ELF-1 (cell line): ENCODE measurements around the gene RNF144A.

Experiments used
- DNase-seq: peaks from one replicate; pipeline ENCODE4 v3.0.0-alpha.2; 2016; ENCODE audit warnings: low read depth, low spot score

RNF144A gene

DNA sequence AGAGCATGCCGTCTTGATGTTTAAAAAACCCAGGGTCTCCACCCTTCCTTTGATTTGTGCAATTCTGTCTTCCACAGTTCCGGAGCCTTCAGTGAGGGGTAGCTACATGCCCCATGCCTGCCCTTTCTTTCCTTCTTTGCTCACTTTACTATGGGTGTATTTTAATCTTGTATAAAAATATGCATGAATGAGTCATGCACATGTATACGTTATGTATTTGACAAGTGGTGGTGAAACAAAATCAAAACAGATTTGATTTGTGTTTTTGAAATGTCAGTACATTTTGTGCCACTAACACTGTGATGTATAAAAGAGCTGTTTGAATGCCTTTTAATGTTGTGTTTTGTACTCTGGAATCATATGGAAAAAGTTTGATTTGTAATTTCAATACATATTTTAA lies 126.5 kb downstream of the RNF144A start:
- no peak for DNase-seq

GRCh38 chr2:7044253-7045250 lies 127.3 kb downstream of the RNF144A start:
- DNase-seq, result peak; percentile 68

DNA sequence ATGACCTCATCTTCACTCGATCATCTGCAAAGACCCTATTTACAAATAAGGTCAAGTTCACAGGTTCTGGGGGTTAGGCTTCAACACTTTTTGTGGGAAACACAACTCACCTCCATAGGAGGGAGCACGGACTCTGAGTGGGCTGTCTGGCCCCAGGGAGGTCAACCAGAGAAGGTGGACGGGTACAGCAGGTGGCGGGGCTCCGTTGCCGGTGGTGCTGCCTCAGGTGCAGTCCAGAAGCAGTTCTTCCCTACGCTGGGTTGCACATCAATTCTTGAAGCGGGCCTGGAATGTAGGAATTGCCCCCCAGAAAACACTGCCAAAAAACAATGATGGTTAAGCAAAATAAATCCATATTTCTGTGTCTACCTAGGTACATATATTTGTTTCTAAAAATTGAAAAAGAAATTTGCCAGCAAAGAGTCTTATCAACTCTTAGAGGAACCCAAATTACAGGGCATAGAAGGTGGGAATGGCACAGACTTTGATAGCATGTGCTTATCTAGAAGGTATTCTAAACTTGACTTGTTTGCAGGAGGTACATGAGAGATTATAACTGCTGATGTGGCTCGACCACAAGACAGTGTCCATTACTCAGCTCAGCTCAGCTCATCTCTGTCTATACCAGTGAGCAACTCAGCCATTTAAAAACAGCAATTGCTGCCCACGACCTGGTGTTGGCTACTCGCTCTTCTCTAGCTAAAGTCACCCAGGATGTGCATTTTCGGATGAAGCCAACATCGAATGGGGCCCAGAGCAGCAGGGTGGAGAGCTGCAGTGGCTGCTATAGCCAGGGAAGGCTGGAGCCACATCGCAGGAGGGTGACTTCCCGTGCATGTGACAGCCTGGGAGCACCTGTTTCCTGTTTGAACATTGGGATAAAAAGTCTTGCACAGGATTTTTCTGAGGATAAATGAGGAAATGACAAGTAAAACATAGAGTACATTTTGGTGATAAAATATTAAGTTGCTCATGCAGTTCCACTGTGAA lies 128.7 kb downstream of the RNF144A start:
- DNase-seq, result no peak

GRCh38 chr2:7047661-7048060 lies 130.4 kb downstream of the RNF144A start:
- no peak for DNase-seq

DNA sequence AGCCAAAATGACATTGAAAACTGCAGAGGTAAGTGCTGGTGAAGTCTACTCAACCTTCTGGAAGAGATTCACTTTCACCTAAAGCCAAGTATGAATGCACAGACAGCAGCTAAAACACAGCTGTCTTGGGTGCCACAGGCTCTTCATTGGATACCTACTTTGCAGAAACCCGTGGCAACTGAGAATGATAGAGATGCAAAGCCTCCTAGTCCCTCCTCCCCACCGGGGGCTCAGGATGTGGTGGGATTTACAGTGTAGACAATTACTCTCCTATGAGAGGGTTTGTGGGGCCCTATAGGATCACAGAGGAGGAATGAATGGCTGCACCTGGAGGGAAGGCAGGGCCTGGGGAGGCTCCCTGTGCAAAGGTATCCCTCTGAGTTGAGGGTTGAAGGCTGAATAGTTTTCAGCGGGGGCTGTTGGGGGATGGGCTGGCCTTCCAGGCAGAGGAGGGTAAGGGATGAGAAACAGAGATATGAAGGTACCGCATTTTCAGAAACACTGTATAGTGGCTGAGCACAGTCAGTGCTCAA lies 131.6 kb downstream of the RNF144A start:
- no peak for DNase-seq

DNA sequence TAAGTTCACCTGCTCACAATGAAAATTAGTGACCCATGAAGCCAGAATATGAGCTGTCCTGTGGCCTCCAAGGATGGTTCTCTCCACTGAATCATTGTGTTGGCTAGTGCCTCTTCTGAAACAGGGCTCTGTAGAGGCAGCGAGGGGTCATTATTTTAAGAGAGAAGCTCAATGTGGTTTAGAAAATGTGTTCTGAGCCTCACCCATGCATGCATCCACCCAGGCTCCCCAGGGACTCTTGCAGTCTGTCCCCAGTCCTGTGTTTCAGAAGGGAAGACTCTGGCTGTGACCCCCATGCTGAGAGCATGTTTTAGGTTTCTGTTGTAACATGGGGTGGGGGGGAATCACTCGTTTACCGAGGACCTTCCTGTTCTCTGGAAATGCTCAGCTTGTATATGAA lies 135.2 kb downstream of the RNF144A start:
- no peak for DNase-seq

DNA sequence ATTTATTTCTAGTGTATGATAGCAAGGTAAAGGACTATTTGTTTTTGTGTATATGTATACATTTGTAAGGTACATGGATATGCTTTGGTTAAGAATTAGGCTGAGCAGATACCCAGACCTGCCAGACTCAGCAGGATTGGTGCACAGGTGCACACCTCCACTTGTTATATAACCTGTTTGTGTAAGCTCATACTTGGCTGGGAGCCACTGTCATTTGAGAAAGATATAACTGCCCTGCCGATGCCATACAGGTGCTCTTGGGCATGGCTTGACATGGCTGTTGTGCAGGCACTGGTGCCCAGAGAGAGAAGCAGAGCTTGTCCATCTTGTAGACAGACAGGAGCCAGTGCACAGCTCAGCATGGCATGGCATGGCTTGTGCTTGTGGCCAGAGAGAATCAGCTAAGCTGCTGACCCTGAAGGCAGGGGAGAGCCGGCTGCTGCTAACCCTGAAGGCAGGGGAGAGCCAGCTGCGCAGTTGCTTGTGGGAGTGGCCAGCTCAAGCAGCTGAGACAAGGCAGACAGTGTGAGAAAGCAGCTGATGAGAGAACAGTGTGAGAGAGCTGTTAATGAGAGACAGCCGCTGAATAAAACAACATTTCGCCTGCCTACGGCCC lies 136.5 kb downstream of the RNF144A start:
- peak; percentile 18 for DNase-seq

DNA sequence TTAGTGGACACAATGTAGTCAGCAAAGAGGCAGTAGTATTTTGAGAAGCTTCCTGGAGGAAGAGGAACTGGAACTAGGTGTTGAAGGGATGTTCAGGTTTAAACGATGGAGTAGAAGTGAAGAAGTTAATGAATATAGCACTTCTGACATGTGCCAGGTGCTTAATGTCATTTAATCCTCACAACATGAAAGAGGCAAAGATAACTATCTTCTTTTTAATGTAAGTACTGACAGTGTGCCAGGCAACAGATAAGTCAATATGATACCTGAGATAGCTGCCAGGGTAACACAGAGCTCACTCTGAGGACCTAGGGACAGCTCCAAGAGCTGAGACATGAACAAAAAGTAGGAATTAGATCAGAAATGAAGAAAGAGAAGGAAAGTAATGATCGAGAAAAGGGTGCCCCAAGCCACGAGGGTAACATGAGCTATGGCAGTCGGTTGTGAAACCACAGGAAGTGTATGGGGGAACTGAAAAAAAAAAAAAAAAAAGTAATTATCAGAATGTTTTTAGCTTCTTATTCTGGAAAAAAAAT lies 140.7 kb downstream of the RNF144A start:
- no peak for DNase-seq

GRCh38 chr2:7060156-7060555 lies 142.9 kb downstream of the RNF144A start:
- DNase-seq, result no peak

DNA sequence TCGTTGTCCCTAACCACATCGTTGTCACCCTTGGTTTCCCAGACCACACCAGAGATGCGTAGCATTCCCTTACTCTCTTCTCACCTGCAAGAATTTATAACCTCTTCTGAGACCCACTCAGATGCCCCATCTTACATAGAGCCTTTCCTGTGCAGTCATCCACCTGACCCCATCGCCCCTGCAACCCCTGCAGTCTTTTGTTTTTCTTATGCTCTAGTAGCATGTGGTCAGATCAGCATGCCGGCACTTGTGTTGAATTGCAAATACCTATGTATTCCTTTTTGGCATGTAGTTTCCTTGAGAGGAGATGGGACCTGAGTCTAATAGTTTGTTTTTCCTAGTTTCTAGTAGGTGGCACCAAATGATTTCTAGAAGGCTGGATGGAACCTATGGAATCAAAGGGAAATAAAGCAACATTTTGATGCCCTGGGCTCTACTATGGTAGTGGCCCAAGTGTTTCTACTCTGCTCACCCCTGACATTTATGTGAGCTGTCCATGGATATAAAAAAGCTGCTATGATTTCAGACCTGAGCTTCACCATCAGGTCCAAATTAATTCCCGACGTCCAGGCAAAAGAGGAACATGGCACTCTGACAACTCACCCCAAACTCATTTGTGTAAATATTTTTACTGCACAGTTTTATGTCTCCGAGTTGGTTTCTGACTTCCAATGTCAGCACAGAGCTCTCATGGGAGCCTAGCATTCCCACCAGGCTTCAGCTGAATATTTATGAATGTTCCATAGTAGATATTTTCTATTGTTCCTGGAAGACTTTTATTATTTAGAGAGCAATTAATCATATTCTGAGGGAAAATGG lies 143.6 kb downstream of the RNF144A start:
- no peak for DNase-seq

GRCh38 chr2:7061450-7061789 lies 144.2 kb downstream of the RNF144A start:
- DNase-seq, result no peak

DNA sequence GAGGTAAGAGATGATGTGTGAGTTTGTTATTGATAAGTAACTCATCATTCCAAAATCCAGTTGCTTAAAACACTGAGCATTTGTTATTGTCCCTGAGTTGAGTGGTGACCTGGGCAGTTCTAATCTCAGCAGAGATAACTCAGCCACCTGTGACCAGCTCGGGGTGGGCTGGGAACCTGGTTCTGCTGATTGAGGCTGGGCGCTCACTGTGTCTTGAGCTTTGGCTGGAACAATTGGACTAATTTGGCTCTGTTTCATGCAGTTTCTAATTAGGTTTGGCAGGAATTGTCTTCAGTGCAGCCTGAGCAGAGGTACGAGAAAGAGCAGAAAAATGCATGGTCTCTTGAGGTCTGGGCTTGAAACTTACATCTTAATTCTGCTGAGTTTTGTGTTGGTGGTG lies 144.7 kb downstream of the RNF144A start:
- no peak for DNase-seq

DNA sequence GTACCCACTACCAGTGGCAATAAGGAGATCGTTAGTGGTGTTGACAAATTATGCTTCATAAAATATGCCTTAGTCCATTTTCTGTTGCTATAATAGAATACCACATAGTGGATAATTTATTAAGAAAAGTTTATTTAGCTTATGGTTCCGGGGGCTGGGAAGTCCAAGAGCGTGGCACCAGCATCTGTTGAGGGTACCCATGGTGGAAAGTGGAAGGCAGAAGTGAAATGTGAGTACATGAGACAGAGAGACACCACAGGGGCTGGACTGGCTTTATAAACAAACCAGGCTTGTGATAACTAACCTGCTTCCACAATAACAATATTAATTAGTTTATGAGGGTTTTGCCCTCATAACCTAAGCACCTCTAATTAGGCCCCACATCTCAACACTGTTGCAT lies 146.6 kb downstream of the RNF144A start:
- no peak for DNase-seq

DNA sequence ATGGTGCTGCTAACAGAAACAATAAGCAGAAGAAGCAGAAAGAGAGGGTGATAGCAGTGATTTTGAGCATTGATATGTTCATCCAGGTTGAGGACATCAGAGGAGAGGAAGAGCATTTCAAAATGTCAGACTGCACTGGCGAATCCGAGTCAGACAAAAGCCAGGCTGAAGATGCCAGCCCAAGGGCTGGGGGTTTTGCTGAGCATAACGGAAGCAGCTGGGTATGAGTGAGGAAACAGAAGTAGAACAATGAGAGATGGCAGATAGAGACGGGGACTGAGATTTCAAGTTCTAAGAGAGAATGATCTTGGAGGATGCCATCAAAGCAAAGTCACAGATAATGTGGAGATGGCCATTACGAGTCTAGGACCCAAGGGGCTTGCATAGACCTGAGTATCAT lies 151.2 kb downstream of the RNF144A start:
- no peak for DNase-seq

- no peak for DNase-seq
Observed at GRCh38 chr2:7070483-7070882, 153.3 kb downstream of the RNF144A start.

DNA sequence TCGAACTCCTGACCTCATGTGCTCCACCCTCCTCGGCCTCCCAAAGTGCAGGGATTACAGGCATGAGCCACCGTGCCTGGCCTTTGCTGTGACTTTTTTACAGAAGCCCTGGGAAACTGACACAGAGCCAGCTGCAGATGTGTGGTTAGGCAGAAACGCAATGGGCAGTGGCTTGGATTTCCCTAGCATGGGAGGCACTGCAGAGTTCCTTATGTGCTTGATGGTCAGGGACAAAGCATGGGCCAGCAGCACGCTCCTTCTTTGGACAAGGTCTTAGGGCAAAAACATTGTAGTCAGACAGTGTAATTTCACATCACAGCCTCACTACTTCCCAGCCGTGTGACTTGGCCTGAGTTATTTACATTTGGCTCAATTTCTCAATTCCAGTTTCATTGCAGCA lies 153.9 kb downstream of the RNF144A start:
- DNase-seq, result no peak

DNA sequence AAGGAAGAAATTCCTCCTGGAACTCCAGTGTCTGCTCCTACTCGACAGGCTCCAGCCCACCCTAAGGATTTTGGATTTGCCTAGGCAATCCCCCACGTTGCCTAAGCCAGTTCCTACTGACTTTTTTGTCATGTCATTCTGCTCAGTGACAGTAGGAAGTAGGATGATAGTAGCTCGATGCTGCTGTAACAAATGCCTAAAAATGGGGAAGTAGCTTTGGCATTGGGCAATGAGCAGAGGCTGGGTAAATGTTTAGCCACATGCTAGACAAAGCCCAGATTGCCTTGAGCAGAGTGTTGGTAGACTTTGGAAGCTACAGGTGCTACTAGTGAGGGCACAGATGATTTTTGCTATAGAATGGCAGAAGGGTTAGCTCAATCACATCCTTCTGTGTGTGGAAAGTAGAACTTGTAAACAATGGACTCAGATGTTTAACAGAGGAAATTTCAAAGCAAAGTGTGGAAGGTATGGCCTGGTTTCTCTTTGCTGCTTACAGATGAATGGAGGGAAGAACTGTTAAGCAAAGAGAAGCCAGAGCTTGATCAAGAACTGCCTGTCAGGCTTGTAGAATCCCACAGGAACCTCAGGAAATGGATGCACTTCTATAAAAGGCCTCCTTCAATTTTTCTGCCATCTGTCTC lies 154.8 kb downstream of the RNF144A start:
- no peak for DNase-seq

DNA sequence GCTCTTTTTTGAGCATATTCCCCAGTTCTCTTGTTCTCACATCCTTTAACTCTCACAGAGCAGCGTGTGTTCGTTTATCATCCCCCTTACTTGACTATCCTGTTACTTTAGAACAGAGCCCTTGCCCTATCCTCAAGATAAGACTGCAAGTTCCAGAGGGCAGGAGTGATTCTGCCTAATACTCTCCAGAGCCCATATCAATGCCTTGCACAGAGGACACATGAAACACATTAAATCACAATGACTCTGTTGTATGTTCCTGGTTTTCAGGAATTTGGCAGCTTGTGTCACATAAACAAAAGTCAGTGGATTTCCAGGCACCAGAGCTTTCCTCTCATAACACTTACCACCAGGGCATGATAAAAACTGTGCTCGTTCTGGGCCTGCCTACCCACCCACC lies 156.7 kb downstream of the RNF144A start:
- no peak for DNase-seq

- DNase-seq, result no peak
Observed at GRCh38 chr2:7075834-7076233, 158.6 kb downstream of the RNF144A start.

GRCh38 chr2:7077660-7078267 lies 160.6 kb downstream of the RNF144A start:
- DNase-seq, result no peak
